GM18508 (cell line): ENCODE data around the gene CSTF2T.
"Not testable (repeated sequence)": the region's sequence is repeated elsewhere in the genome, so short reads cannot be mapped to it uniquely, and the experiment has no call there.

Experiments
- ATAC-seq: cut with Tn5 transposase; IDR thresholded peaks from one replicate; pipeline ENCODE4 v1.9.1; 2021; ENCODE audit warnings: moderate number of reproducible peaks; ENCODE audit not compliant: insufficient read depth, unreplicated experiment

Gene CSTF2T

GRCh38 chr10:51698473-51699063 is 827 bp downstream of the CSTF2T start:
- no peak for ATAC-seq

- no peak for ATAC-seq
These were observed 3.1 kb downstream of the CSTF2T start for GRCh38 chr10:51696251-51696650.

GRCh38 chr10:51694086-51694768 is 5.2 kb downstream of the CSTF2T start:
- no peak for ATAC-seq

- ATAC-seq: no peak
These were observed 8.3 kb downstream of the CSTF2T start for GRCh38 chr10:51691135-51691534.

GRCh38 chr10:51689536-51689935 is 9.9 kb downstream of the CSTF2T start:
- no peak for ATAC-seq

GRCh38 chr10:51688826-51689225 is 10.6 kb downstream of the CSTF2T start:
- ATAC-seq: not testable (repeated sequence)

GRCh38 chr10:51687296-51687695 is 12.1 kb downstream of the CSTF2T start:
- ATAC-seq: no peak

GRCh38 chr10:51685768-51686167 is 13.6 kb downstream of the CSTF2T start:
- no peak for ATAC-seq

- no peak for ATAC-seq
These were observed 16.2 kb downstream of the CSTF2T start for GRCh38 chr10:51683031-51683691.

- ATAC-seq: no peak
These were observed 19.6 kb downstream of the CSTF2T start for GRCh38 chr10:51679841-51680240.

GRCh38 chr10:51675088-51675487 is 24.3 kb downstream of the CSTF2T start:
- no peak for ATAC-seq

GRCh38 chr10:51672039-51672535 is 27.3 kb downstream of the CSTF2T start:
- ATAC-seq: no peak

- no peak for ATAC-seq
These were observed 30.4 kb downstream of the CSTF2T start for GRCh38 chr10:51669041-51669440.

- no peak for ATAC-seq
These were observed 31.1 kb downstream of the CSTF2T start for GRCh38 chr10:51668336-51668689.

- no peak for ATAC-seq
These were observed 31.6 kb downstream of the CSTF2T start for GRCh38 chr10:51667678-51668335.

- ATAC-seq: no peak
These were observed 32.9 kb downstream of the CSTF2T start for GRCh38 chr10:51666456-51666855.

- ATAC-seq: no peak
These were observed 36.3 kb downstream of the CSTF2T start for GRCh38 chr10:51663086-51663485.

- ATAC-seq: no peak
These were observed 40.1 kb downstream of the CSTF2T start for GRCh38 chr10:51659344-51659743.

- ATAC-seq: no peak
These were observed 41.4 kb downstream of the CSTF2T start for GRCh38 chr10:51658000-51658399.

GRCh38 chr10:51656503-51656902 is 42.9 kb downstream of the CSTF2T start:
- no peak for ATAC-seq

GRCh38 chr10:51654918-51655317 is 44.5 kb downstream of the CSTF2T start:
- no peak for ATAC-seq
